Loucy (cell line): Measurements from ENCODE around the gene PIK3CG.

Source experiments
- H2AFZ ChIP-seq: fragments of 200-600 bp; sonication (generic); 2 replicates; pipeline ENCODE4 v1.6.0; 2016; ENCODE audit warnings: antibody characterized with exemption, mild to moderate bottlenecking, low read length, moderate library complexity
- H3F3A ChIP-seq: fragments of 200-600 bp; 2 replicates; pipeline ENCODE4 v1.6.0; 2016; ENCODE audit warnings: antibody characterized with exemption, low read depth, mild to moderate bottlenecking
- H3K27me3 ChIP-seq: fragments of 200-600 bp; sonication (generic); 2 replicates; pipeline ENCODE4 v1.6.1; 2014; ENCODE audit warnings: low read length, mild to moderate bottlenecking; ENCODE audit not compliant: insufficient read depth, poor library complexity, severe bottlenecking
- H3K36me3 ChIP-seq: fragments of 200-600 bp; sonication (generic); 2 replicates; pipeline ENCODE4 v1.6.1; 2016; ENCODE audit warnings: low read length; ENCODE audit not compliant: insufficient read depth
- H3K4me1 ChIP-seq: fragments of 200-600 bp; sonication (generic); 2 replicates; pipeline ENCODE4 v1.5.1; 2014; ENCODE audit warnings: low read length, mild to moderate bottlenecking; ENCODE audit not compliant: insufficient read depth, poor library complexity, severe bottlenecking
- H3K4me2 ChIP-seq: fragments of 200-600 bp; sonication (generic); 2 replicates; pipeline ENCODE4 v1.6.0; 2014; ENCODE audit warnings: antibody characterized with exemption, low read length, low read depth, mild to moderate bottlenecking; ENCODE audit not compliant: poor library complexity, severe bottlenecking
- H3K4me3 ChIP-seq: fragments of 200-600 bp; sonication (generic); 2 replicates; pipeline ENCODE4 v1.5.1; 2014; ENCODE audit warnings: low read length, mild to moderate bottlenecking, mixed read lengths; ENCODE audit not compliant: poor library complexity, severe bottlenecking
- H3K79me2 ChIP-seq: fragments of 200-600 bp; sonication (generic); 2 replicates; pipeline ENCODE4 v1.6.1; 2014; ENCODE audit warnings: low read length; ENCODE audit not compliant: insufficient read depth
- H3K9ac ChIP-seq: fragments of 200-600 bp; sonication (generic); 2 replicates; pipeline ENCODE4 v1.6.0; 2014; ENCODE audit warnings: mild to moderate bottlenecking, low read depth, low read length, moderate library complexity; ENCODE audit not compliant: poor library complexity, severe bottlenecking
- H3K9me2 ChIP-seq: fragments of 200-600 bp; sonication (generic); replicated peaks from 2 replicates; pipeline ENCODE4 v1.6.1; 2016; ENCODE audit warnings: low read depth, low read length, mixed read lengths
- H3K9me3 ChIP-seq: fragments of 200-600 bp; sonication (generic); 2 replicates; pipeline ENCODE4 v1.6.1; 2014; ENCODE audit warnings: mild to moderate bottlenecking, antibody characterized with exemption, low read length, low read depth; ENCODE audit not compliant: insufficient read depth
- H4K20me1 ChIP-seq: fragments of 200-600 bp; sonication (generic); 2 replicates; pipeline ENCODE4 v1.6.0; 2014; ENCODE audit warnings: antibody characterized with exemption, low read length, mild to moderate bottlenecking; ENCODE audit not compliant: insufficient read depth, poor library complexity, severe bottlenecking
- EZH2phosphoT487 ChIP-seq: fragments of 200-600 bp; IDR thresholded peaks from 2 replicates; pipeline ENCODE4 v1.6.1; 2018; ENCODE audit warnings: antibody characterized with exemption, mild to moderate bottlenecking, moderate library complexity, borderline replicate concordance
- TF ChIP-seq, protein P1 (sequence below): fragments of 200-600 bp; sonication (generic); conservative IDR thresholded peaks from 2 replicates; pipeline ENCODE4 v1.5.1; 2014; ENCODE audit warnings: mild to moderate bottlenecking, antibody characterized with exemption, low read length

The PIK3CG gene

DNA sequence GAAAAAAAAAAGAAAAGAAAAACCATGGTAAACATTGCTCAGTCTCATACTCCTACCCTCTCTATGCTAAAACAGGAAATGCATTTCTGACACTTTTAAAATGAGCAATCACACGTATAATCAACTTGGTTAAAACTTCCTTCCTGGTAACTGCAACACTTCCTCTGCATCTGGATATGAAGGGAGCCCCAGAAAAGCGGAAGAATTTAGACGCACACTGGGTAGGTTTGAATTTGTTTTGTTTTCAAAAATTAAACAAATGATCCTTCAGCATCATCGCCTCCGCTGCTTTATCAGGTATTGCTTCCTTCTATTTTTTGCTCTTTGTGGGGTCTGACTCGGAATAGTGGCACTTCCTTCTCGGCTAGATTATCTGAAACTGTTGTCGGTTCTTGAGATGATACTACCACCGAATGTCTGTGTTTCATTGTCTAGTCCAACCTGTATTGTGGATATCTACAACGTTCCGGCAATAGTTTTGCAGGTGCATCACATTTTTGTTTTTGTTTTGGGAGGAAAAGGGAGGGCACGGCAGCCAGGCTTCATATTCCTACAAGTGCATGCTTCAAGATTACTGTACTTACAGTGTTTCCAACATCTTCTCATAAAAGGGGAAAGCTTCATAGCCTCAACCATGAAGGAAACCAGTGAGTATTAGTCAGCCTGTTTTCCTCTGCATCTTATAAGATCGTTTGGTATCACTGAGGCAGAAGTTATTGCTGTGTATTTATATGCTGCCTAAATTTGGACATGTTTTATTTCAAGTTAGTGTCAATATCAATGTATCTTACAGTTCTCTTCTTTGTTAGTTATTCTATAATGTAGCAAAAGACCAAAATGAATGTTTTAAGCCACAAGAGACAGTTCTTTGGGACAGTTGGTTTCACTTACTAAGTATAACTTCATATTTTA is at the start of gene PIK3CG:
PIK3CG (plus strand) TSS at position 153 of the 912 bp plus-strand sequence. CDS start 2,280 bp downstream, outside the sequence.
- Histone ChIP-seq H3K4me2 (peak within 1 kb of the TSS; percentile 89), H3K27me3 (no peaks in the 10 kb centered on the region), H3F3A (no peaks in the 10 kb centered on the region), H2AFZ (peak within 1 kb of the TSS; percentile 88), H3K9me2 (no peaks in the 10 kb centered on the region), H3K9ac (peak within 1 kb of the TSS; percentile 83), H3K9me3 (no peaks in the 10 kb centered on the region), H4K20me1 (peaks cover 13% of the 10 kb centered on the region), H3K79me2 (peaks cover 58% of the 10 kb centered on the region), H3K4me1 (peaks cover 60% of the 10 kb centered on the region), H3K36me3 (peaks cover 13% of the 10 kb centered on the region; the same call in 1 of the 2 replicates), H3K4me3 (peak within 1 kb of the TSS; percentile 89)
- TF ChIP-seq, protein P1, sequence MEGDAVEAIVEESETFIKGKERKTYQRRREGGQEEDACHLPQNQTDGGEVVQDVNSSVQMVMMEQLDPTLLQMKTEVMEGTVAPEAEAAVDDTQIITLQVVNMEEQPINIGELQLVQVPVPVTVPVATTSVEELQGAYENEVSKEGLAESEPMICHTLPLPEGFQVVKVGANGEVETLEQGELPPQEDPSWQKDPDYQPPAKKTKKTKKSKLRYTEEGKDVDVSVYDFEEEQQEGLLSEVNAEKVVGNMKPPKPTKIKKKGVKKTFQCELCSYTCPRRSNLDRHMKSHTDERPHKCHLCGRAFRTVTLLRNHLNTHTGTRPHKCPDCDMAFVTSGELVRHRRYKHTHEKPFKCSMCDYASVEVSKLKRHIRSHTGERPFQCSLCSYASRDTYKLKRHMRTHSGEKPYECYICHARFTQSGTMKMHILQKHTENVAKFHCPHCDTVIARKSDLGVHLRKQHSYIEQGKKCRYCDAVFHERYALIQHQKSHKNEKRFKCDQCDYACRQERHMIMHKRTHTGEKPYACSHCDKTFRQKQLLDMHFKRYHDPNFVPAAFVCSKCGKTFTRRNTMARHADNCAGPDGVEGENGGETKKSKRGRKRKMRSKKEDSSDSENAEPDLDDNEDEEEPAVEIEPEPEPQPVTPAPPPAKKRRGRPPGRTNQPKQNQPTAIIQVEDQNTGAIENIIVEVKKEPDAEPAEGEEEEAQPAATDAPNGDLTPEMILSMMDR: no peak
- TF ChIP-seq EZH2phosphoT487: no peak

DNA sequence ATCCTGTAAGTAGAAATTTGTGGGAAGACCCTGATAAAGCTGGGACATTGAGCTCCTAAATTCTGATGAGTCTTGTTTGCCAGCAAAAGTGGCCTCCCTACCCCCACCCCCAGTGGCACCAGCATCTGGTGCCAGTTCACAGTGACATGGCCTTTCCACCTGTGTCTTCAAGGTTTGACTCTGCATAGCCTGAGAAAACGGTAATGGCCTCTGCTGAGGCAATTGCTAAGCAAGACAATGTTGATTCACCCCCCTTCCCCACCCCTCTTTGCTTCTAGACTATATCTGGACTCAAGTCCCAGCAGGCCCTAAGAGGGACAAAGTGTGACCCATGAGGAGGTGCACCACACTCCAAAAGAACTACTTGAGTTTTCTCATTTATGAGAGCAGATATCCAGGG is 48.0 kb upstream of the PIK3CG start:
- Histone ChIP-seq H4K20me1 (no peaks in the 10 kb centered on the region), H3K36me3 (no peaks in the 10 kb centered on the region), H2AFZ (no peak overlapping the region), H3K27me3 (no peaks in the 10 kb centered on the region), H3K79me2 (no peaks in the 10 kb centered on the region), H3K4me1 (peaks cover 5% of the 10 kb centered on the region), H3F3A (no peaks in the 10 kb centered on the region), H3K4me3 (no peak overlapping the region), H3K9me3 (no peaks in the 10 kb centered on the region), H3K4me2 (no peak overlapping the region), H3K9me2 (no peaks in the 10 kb centered on the region), H3K9ac (no peak overlapping the region)
- TF ChIP-seq, protein P1: no peak
- no peak for TF ChIP-seq EZH2phosphoT487

DNA sequence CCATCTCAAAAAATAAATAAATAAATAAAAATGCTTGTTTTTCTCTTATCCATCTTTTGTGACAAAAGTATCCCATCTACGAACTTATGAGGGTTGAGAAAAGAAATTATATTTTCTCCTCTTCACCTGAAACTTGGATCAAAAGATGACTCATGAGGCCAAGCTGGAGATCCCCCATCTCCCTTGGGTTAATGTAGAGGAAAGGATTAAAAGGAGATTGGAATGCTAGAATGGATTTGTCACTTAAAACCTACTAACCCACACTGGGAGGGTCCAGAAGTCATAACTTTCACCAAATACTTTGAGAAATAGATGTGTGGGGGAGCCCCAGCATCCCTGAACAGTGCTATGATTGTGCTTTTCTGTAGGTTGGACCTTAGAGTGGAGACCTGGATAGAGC is 46.3 kb upstream of the PIK3CG start:
- Histone ChIP-seq H3F3A (no peaks in the 10 kb centered on the region), H3K4me1 (peaks cover 5% of the 10 kb centered on the region), H3K4me3 (no peak overlapping the region), H3K9ac (no peak overlapping the region), H3K36me3 (no peaks in the 10 kb centered on the region), H3K9me3 (no peaks in the 10 kb centered on the region), H3K4me2 (no peak overlapping the region), H3K27me3 (no peaks in the 10 kb centered on the region), H3K9me2 (no peaks in the 10 kb centered on the region), H2AFZ (no peak overlapping the region), H4K20me1 (no peaks in the 10 kb centered on the region), H3K79me2 (no peaks in the 10 kb centered on the region)
- no peak for TF ChIP-seq EZH2phosphoT487
- TF ChIP-seq, protein P1: no peak
